Muscle of back (tissue), 11 donors: ENCODE results near the gene ZBTB40. TPM values are rescaled to one million over a fixed set of nuclear protein-coding genes. Genes with fewer than 3 reads are reported as not detected.
A peak's percentile ranks its signal among the peaks of the same experiment; 100 is the strongest.

Experiments used
- DNase-seq, 3 donors: peaks; one replicate each; pipeline versions ENCODE4 v3.0.0 to v3.0.0-alpha.2; 2013
- polyA plus RNA-seq, 10 donors: library from polyadenylated mRNA; unstranded; fragments of 120-200 nt; gene quantifications; one replicate each; pipeline ENCODE4 v1.2.1, GENCODE V29; 2013; ENCODE audit not compliant: insufficient read length in 10 of 10

Gene ZBTB40
- polyA plus RNA-seq, 10 donors: 8.7 to 15.0 (median 12.3) TPM

DNA sequence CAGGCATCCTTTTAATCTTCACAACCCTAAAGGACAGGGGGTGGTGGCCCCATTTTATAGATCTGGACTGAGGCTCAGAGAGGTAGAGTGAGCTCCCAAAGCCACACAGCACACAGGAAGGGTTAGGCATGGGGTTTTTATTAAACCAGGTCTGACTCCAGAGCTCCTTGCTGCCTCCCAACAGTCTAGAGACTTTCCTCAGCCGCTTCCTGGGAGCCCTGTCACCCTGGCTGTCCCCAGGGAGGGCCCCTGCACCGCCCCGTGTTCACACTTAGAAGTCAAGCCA is 103.7 kb downstream of the ZBTB40 start:
- DNase-seq: no peak

- DNase-seq: no peak
These were observed 104.9 kb downstream of the ZBTB40 start for GRCh38 chr1:22556391-22557104.

- peak in 1 of 3 donors; percentile 27 for DNase-seq
These were observed 105.8 kb downstream of the ZBTB40 start for GRCh38 chr1:22557341-22557950.

- DNase-seq: no peak
These were observed 111.2 kb downstream of the ZBTB40 start, which contains the start of gene EPHA8 for GRCh38 chr1:22562584-22563583. TSS of gene EPHA8 (plus strand) at chr1:22563489. CDS start at chr1:22563636, 147 bp downstream.

- DNase-seq: no peak
These were observed 112.3 kb downstream of the ZBTB40 start for GRCh38 chr1:22563671-22564602.

DNA sequence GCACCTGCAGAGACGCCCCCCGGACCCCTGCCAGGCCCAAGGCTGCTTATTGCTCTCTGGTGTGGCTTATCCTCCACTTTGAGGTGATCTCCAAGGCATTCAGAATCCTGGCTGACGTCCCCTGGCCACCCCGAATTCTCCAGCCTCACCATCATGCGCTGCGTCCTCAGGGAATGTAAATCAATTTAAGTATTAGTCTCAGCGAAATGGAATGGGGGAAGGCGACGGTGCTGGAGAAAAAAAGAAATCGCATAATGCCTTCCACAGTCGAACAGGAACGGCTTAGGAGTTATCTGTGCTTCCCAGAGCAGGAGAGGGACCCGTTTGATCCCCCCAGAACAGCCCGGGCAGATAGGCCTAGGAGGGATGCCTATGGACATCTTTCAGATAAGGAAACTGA is 114.5 kb downstream of the ZBTB40 start:
- no peak for DNase-seq

GRCh38 chr1:22567197-22567596 is 115.5 kb downstream of the ZBTB40 start:
- DNase-seq: no peak

DNA sequence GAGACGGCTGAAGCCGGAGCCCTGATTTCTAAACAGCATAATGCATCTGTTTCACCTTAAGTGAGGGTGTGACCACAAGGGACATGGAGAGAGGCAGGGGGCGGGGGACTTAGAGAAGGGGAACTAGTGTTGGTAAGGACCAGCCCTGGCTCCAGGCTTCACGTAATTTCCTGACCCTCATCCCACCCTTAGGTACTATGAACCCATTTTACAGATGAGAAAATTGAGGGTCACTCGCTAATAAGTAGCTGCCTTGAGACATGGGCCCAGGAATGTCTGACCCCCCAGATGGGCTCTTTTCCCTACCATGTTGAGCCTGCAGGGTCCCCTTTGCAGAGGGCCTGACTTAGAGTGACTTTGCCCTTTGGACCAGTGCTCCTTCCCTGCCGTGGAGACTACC is 116.3 kb downstream of the ZBTB40 start:
- DNase-seq: no peak

DNA sequence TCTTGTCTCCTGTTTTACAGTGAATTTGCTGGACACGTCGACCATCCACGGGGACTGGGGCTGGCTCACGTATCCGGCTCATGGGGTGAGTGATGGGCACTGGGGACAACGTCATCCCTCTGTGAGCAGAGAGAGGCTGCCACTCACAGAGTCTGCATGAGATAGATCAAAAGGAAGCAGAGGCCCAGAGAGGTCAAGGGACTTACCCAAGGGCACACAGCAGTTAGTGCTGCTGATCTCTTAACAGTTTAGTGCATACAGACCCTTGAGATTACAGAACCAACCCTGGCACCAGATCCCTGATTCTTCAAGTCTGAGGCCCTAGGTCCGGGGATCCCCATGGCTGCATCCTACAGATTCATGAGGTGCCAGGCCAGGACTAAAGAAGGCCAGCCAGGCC is 117.6 kb downstream of the ZBTB40 start:
- no peak for DNase-seq

DNA sequence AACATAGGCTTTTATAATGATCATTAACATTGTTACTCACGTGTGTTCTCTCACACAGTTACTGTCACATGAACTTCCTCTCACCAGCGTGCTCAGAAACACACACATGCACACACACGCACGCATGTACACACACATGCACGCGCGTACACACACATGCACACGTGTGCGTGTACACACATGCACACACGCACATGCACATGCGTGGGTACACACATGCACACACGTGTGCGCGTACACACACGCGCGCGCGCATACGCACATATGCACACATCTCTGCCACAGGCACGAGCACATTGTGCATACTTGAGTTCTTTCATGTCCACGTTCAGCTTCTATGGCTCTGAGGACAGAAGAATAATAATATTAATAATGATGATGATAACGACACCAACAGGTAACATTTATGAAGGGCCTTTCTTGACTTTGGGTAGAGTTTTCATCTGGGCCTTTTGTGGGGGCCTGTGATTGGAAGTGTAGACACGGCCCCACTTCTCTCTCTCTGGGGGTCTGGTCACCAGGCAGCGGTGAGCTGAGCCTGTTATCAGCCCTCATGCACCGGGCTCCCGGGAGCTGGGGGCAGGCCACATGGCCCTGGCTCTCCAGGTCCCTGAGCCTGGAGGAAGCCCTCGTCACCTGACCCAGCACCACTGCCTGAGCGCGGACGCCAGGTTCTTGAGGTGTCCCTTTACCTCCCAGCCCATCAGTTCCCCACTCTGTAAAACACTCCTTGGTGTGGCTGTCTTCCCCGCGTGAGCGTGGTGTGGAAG is 118.7 kb downstream of the ZBTB40 start:
- no peak for DNase-seq

DNA sequence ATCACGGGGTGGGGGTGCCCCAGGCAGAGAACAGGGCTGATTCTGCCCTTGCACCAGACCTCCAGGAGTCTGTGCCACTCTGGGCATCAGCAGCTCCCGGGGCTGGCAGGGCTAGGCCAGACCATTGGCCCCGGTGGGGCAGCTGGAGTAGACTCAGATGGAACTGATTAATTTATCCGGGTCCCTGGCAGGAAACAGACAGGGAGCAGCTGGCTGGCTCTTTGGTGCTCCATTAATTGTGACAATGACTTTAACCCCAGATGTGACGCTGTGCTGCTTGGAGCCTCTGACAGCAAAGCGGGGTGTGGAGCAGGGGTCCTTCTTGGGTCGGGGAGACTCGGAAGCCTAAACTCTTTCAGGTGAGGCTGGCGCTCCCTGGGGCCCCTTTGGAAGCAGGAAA is 121.2 kb downstream of the ZBTB40 start:
- peak; percentile 19 to 60 (median 26) for DNase-seq

- peak in 1 of 3 donors; percentile 8 for DNase-seq
These were observed 121.6 kb downstream of the ZBTB40 start for GRCh38 chr1:22573237-22573636.

DNA sequence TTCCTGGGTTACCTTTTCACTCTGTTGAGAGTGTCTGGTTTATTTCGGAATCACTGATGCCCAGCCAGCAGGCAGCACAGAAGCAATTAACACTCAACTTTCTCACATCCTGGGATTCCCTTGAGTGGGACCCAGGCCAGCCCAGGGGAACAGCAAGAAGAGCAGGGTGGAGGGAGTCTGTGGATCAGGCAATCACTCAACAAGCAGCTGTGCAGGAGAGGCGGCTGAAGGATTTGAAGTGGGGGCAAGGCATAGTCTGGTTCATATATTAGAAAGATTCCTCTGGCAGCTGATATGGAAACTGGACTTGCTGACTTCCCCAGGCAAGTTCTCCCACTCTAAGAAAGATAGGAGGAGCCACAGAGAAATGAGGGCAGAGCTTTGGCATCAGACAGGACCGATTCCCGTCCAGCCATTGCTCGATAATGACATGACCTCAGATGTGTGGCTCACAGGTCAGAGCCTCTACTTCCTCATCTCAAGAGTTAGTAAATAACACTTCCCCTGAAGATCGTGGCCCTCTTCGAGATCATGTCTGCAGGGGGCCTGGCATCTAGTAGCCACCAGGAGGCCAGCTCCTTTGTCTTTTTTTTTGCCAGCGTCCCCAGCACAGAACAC is 124.0 kb downstream of the ZBTB40 start:
- DNase-seq: no peak

GRCh38 chr1:22576150-22576544 is 124.5 kb downstream of the ZBTB40 start:
- DNase-seq: no peak

DNA sequence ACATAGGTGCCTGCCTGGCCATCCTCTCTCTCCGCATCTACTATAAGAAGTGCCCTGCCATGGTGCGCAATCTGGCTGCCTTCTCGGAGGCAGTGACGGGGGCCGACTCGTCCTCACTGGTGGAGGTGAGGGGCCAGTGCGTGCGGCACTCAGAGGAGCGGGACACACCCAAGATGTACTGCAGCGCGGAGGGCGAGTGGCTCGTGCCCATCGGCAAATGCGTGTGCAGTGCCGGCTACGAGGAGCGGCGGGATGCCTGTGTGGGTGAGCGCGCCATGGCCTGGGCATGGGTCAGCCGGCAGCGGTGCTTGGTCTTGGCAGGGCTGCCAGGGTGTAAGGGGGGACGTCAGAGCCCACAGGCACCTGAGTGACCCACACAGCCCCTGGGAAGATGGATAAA is 125.0 kb downstream of the ZBTB40 start:
- DNase-seq: no peak

DNA sequence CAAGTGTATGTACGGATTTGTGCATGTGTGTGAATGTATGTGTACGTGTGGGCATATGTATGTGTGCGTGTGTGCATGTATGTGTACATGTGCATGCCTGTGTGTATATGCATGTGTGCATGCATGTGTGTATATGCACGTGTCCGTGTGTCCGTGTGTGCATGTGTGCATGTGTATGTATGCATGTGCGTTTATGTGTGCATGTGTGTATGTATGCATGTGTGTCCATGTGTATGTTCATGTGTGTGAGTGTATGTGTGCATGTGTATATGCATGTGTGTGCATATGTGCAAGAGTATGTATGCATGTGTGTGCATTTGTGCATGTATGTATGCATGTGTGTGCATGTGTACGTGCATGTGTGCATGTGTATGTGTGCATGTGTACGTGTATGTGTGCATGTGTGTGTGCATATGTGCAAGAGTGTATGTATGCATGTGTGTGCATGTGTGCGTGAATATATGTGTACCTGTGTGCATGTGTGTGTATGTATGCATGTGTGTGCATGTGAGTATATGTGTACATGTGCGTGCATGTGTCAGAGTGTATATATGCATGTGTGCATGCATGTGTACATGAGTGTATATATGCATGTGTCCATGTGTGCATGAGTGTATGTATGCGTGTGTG is 127.2 kb downstream of the ZBTB40 start:
- DNase-seq: no peak

DNA sequence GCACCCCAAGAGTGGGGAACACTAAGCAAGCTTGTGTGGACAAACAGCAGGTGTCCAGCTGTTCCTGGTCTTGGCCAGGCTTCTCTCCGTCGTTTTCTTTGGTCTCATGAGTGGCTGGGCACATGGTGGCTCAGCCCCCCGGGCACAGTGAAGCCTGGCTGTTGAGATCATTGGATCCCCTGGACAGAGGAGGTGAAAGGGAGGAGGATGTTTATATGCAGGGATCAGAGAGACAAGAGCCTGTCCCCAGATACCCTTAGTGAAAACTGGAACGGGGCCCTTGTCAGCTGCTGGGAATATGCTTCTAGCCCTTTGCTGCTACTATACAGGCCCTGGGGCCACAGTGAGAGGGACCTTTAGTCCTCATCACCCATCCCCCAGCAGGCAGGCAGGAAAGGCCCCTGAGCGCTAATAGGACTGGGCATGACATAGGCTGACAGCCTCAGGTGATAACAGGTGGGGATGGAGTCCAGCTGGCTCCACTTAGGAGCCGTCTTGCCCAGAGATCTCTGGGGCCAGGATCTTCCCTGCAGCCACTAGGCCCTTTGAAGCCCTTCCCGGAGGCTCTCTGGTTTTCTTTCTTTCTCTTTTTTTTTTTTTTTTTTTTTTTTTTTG is 128.0 kb downstream of the ZBTB40 start:
- DNase-seq: no peak
